NCI-H1436 (cell line): ENCODE measurements around the gene SPSB1.

Experiments
- DNase-seq: peaks from one replicate; lab custom pipeline; 2025; lab: John Stamatoyannopoulos, UW

Gene SPSB1

DNA sequence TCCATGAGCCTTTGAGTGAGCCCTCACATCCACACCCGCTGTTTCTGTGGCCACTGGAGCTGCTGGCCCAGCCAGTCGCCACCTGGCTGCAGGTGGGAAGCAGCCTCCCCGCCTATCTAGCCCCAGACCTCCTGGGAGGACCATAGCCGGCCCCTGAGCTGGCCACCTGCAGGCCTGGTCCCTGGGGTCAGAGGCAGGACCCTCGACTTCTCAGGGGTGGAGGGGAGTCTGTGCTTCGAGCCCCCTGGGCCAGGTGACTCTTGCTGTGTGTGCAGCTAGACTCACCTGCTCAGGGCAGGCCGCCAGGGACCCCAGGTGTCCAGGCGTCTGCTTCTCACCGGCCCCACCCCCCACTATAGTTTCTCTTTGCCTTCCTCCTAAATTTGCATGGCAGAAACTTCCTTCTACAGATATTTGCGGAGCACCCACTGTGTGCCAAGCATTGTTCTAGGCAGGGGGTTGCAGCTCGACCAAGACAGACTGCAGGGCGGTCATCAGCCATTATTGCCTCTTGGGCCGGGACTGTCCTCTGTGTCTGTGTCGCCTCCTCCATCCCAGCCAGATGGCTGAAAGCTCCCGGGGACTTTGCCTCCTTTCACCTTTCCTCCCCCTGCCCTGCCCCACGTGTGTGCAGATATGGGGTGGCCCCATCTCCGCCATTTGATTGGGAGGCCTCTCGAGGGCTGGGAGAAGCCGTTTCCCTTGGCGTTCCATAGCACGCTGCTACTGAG, 27.3 kb downstream of the SPSB1 start:
- no peak for DNase-seq

GRCh38 chr1:9320520-9321479, 28.1 kb downstream of the SPSB1 start:
- no peak for DNase-seq

GRCh38 chr1:9321480-9321849, 28.8 kb downstream of the SPSB1 start:
- no peak for DNase-seq

GRCh38 chr1:9321986-9322660, 29.4 kb downstream of the SPSB1 start:
- DNase-seq: no peak

GRCh38 chr1:9322661-9323244, 30.1 kb downstream of the SPSB1 start:
- DNase-seq: no peak

DNA sequence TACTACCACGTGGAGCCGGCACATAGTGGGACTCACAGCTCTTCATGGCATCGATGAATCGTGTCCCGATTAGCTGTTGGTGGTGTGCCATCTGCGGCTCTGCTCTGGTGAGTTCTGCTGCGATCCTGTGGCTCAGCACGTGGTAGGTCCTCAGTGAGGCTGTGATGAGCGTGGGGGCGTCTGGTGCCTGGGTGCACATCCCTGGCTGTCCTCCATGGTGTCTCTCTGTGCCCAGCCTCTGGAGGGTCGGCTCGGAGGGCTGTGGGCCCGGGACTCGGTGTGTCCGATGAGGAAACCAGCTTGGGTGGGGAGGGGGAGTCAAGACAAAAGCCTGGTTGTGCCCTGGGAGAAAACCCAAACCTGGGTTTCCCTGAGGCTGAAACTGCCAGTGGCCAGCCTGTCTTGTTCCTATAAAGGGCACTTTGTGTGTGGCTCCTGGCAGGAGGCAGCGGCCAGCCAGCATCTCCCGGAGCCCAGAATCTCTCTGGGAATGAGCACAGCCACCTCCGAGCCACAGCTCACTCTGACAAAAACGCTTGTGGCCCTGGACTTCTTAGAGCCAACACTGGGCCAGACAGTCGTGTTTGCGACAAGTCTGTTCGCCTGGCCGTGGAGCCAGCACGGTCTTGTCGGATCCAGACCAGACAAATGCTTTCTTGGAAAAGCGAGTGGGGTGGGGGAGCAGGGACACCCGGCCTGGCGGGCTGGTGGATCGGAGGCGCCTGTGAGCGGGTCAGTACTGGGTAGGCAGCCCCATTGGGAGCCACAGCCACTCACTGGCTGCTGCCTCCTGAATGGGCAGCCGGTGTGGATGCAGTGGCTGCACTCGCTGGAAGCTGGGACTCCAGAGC, 31.8 kb downstream of the SPSB1 start:
- no peak for DNase-seq

DNA sequence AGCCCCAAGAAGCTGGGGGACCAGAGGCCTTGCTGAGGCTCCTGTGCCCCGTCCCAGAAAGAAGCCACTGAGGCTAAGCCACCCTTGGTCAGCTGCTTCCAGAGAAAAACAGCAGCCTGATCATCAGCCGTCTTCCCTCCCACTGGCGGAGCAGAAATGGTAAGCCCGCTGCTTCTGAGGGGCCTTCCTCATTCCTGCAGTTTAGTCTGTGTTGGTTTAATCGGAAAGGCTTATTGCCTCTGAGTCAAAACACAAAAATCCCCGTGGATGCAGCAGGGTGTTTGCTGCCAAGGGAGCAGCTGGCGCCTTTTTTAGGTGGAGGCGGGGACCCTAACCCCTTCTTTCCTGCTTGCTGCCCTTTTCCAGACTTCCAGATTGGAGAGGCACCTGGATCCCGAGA, 33.9 kb downstream of the SPSB1 start:
- no peak for DNase-seq

GRCh38 chr1:9328201-9328600, 35.5 kb downstream of the SPSB1 start:
- no peak for DNase-seq

DNA sequence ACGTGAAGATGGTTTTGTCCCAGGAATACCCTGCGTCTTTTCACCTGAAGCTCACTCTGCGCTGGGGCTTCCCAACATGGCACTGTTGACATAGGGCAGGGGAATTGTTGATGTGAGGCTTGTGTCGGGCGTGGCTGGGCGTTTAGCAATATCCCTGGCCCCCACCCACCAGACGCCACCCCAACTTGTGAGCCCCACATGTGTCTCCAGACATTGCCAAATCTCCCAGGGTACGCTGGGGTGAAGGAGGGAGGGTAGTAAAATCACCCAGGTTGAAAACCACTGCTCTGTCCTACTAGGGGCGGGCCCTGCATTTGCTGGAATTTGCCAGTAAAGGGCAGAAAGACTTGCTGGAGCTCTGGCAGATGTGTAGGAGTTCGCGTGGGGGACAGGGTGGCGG, 36.0 kb downstream of the SPSB1 start:
- no peak for DNase-seq

- no peak for DNase-seq
Measured at GRCh38 chr1:9331016-9331415, 38.3 kb downstream of the SPSB1 start.

DNA sequence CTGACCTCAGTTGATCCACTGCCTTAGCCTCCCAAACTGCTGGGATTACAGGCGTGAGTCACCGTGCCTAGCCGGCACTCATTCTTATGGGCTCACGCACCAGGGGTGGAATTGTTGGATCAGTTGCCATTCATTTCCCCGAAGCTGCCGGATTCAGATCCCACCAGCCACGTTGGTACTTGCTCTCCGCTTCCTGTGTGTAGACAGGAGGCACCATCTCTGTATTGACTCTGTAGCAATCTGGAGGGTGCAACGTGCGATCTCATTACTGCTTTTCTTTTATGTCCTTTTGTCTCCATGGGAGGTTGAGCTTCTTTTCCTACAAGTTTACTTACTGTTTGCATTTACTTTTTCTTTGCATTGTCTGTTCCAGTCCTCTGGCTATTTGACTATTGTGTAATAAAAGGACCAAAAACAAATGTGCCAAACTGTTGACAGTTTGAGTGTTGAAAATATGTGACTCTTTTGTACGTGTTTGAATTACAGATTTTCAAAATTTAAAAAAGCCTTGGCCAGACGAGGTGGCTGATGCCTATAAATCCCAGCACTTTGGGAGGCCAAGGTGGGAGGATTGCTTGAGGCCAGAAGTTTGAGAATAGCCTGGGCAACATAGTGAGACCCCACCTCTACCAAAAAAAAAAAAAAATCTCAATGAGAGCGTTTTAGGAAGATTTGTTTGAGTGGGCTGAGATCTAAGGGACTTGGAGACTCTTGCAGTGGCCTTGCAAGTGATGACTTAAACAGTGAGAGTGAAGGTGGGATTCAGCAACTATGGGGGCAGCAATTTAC, 39.1 kb downstream of the SPSB1 start:
- DNase-seq: no peak

DNA sequence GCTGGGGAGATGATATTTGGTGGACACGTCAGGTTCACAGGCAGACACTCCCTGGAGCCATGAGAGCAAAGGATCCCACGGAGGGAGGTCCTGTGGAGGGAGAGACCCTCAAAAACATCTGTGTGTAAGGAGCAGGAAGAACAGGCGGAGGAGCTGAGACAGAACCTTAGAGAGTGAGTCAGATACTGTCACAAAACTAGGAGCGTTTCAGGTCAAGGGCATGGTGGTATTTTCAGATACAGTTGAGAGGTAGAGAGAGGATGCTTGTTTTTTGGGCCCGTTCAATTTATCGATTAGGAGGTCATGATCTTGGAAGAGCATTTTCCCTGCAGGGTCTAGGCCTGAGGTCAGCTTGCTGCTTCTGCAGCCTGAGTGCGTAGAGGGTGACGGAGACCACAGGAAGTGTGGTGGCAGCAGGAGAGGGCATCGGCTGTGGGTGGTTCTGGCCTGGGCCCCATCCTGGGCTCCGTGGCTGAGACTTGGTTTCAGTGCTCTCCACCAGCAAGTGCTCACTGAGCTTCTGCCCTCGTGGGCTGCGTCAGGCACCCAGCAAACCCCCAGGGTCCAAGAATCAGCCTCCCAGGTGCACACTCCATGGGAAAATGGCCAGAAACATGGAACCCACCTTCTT, 39.9 kb downstream of the SPSB1 start:
- DNase-seq: no peak

- DNase-seq: no peak
Measured at GRCh38 chr1:9338397-9339246, 45.9 kb downstream of the SPSB1 start.

- DNase-seq: no peak
Measured at GRCh38 chr1:9340172-9340854, 47.6 kb downstream of the SPSB1 start.

GRCh38 chr1:9340864-9341263, 48.2 kb downstream of the SPSB1 start:
- no peak for DNase-seq

GRCh38 chr1:9341301-9341845, 48.7 kb downstream of the SPSB1 start:
- no peak for DNase-seq

DNA sequence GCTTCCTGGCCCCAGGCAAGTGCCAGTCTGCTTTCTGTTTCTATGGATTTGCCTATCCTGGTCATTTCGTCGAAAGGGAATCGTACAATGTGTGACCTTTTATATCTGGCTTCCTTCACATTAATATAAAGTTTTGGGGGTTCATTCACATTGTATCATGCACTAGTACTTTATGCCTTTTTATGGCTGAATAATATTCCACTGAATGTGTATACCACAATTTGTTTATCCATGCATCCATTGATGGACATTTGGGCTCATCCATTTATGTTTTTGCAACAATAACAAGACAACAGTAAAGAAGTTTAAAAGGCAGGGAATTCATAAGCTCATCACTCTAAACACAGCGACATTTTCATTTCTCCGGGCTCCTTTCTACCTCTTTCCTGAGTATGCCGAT, 50.6 kb downstream of the SPSB1 start:
- DNase-seq: no peak
